Fibroblast of skin of left biceps (primary cell): Measurements from ENCODE around the gene SCAI.
A peak's percentile ranks its signal among the peaks of the same experiment; 100 is the strongest.
"Not testable (repeated sequence)": the region's sequence is repeated elsewhere in the genome, so short reads cannot be mapped to it uniquely, and the experiment has no call there.

Source experiments
- DNase-seq, 2 experiments: peaks; one replicate each; pipeline ENCODE4 v3.0.0-alpha.2; 2013; ENCODE audit warnings: low read depth in 2 of 2

The SCAI gene

GRCh38 chr9:125150349-125151245, 7.3 kb upstream of the SCAI start:
- DNase-seq: no peak

- no peak for DNase-seq
These were observed 4.1 kb upstream of the SCAI start for GRCh38 chr9:125147401-125147951.

GRCh38 chr9:125146247-125146646, 2.9 kb upstream of the SCAI start:
- DNase-seq: no peak

GRCh38 chr9:125145425-125145824, 2.1 kb upstream of the SCAI start:
- DNase-seq: no peak

GRCh38 chr9:125142560-125143376, 560 bp downstream of the SCAI start:
- no peak for DNase-seq

GRCh38 chr9:125141751-125142150, 1.6 kb downstream of the SCAI start:
- no peak for DNase-seq

GRCh38 chr9:125141251-125141650, 2.1 kb downstream of the SCAI start:
- no peak for DNase-seq

GRCh38 chr9:125140576-125140975, 2.8 kb downstream of the SCAI start:
- no peak for DNase-seq

GRCh38 chr9:125137200-125137599, 6.1 kb downstream of the SCAI start:
- DNase-seq: peak; percentile 57 to 62

GRCh38 chr9:125134976-125135375, 8.4 kb downstream of the SCAI start:
- no peak for DNase-seq

- DNase-seq: no peak
These were observed 9.7 kb downstream of the SCAI start for GRCh38 chr9:125133403-125134329.

- DNase-seq: no peak
These were observed 11.6 kb downstream of the SCAI start for GRCh38 chr9:125131778-125132177.

GRCh38 chr9:125126019-125126746, 17.1 kb downstream of the SCAI start:
- DNase-seq: peak; percentile 99 to 100

- no peak for DNase-seq
These were observed 17.8 kb downstream of the SCAI start for GRCh38 chr9:125125523-125125922.

GRCh38 chr9:125121146-125121545, 22.2 kb downstream of the SCAI start:
- DNase-seq: no peak

- DNase-seq: no peak
These were observed 23.6 kb downstream of the SCAI start for GRCh38 chr9:125119643-125120286.

GRCh38 chr9:125118696-125119095, 24.6 kb downstream of the SCAI start:
- not testable (repeated sequence) for DNase-seq

GRCh38 chr9:125114503-125114902, 28.8 kb downstream of the SCAI start:
- not testable (repeated sequence) for DNase-seq

- DNase-seq: no peak
These were observed 32.9 kb downstream of the SCAI start for GRCh38 chr9:125110464-125110863.

GRCh38 chr9:125108541-125108940, 34.8 kb downstream of the SCAI start:
- not testable (repeated sequence) for DNase-seq
